Glomerular endothelial cell (primary cell): ENCODE data around the gene POLR2A. TPM values are rescaled to one million over a fixed set of nuclear protein-coding genes. Genes with fewer than 3 reads are reported as not detected.
A peak's percentile ranks its signal among the peaks of the same experiment; 100 is the strongest.

Experiments used
- DNase-seq: peaks from one replicate; pipeline ENCODE4 v3.0.0-alpha.2; 2011; ENCODE audit warnings: low read depth, low spot score; ENCODE audit errors: extremely low read depth
- total RNA-seq: library from RNA; depleted of rRNA; stranded (reverse); fragments of >200 nt; gene quantifications from 2 replicates; pipeline ENCODE4 v1.2.3, GENCODE V29; 2015

Gene POLR2A
- total RNA-seq: 81.5 and 124 TPM in 2 replicates

GRCh38 chr17:7484067-7484918 lies at the start of gene POLR2A:
Gene POLR2A (plus strand): TSS chr17:7484366.
- peak; percentile 83 for DNase-seq

- DNase-seq: no peak
These were observed 48.2 kb upstream of the POLR2A start for GRCh38 chr17:7435676-7436555.

- DNase-seq: no peak
These were observed 47.4 kb upstream of the POLR2A start for GRCh38 chr17:7436556-7437368.

GRCh38 chr17:7437369-7437863 lies 46.8 kb upstream of the POLR2A start:
- DNase-seq: no peak

- no peak for DNase-seq
These were observed 46.1 kb upstream of the POLR2A start for GRCh38 chr17:7437950-7438614.

- DNase-seq: no peak
These were observed 45.3 kb upstream of the POLR2A start for GRCh38 chr17:7438656-7439460.

GRCh38 chr17:7439462-7440112 lies 44.6 kb upstream of the POLR2A start, which contains the start of gene FGF11:
Gene FGF11 (plus strand): TSS chr17:7439512. CDS start chr17:7439621, 109 bp downstream.
- no peak for DNase-seq

- DNase-seq: no peak
These were observed 43.9 kb upstream of the POLR2A start for GRCh38 chr17:7440113-7440833.

GRCh38 chr17:7440834-7441195 lies 43.4 kb upstream of the POLR2A start:
- DNase-seq: no peak

GRCh38 chr17:7441266-7441665 lies 42.9 kb upstream of the POLR2A start:
- DNase-seq: no peak

- no peak for DNase-seq
These were observed 42.0 kb upstream of the POLR2A start for GRCh38 chr17:7442142-7442541.

GRCh38 chr17:7443499-7444485 lies 40.4 kb upstream of the POLR2A start:
- DNase-seq: no peak

GRCh38 chr17:7444682-7445618 lies 39.2 kb upstream of the POLR2A start, which contains the start of gene CHRNB1:
Gene CHRNB1 (plus strand): TSS chr17:7445061. CDS start chr17:7445128, 67 bp downstream.
- no peak for DNase-seq

GRCh38 chr17:7445619-7445968 lies 38.6 kb upstream of the POLR2A start:
- DNase-seq: no peak

- DNase-seq: no peak
These were observed 35.7 kb upstream of the POLR2A start for GRCh38 chr17:7448461-7448860.
